Panc1 (cell line): ENCODE results near the gene BHLHE40. TPM values are rescaled to one million over a fixed set of nuclear protein-coding genes. Genes with fewer than 3 reads are reported as not detected.

Experiments used
- ATAC-seq: fragments of 200-7000 bp; cut with Tn5 transposase; 2 replicates; pipeline ENCODE4 v1.9.1; 2020; ENCODE audit warnings: mild to moderate bottlenecking, moderate library complexity
- BruUV-seq: library from RNA; stranded (reverse); fragments of 400-500 nt; replicated peaks from 2 replicates; lab custom pipeline; 2021; lab: Mats Ljungman, UMichigan
- CTCF ChIA-PET: fragments of 300-600 bp; sonication (Branson Sonifier 250); formaldehyde crosslinking; loops from one replicate; lab custom pipeline; 2022; ENCODE audit warnings: antibody characterized with exemption; lab: Charles Lee
- POLR2A ChIA-PET: fragments of 300-600 bp; sonication (Branson Sonifier 250); formaldehyde crosslinking; loops from one replicate; lab custom pipeline; 2022; ENCODE audit warnings: antibody characterized with exemption; lab: Charles Lee
- DNase-seq: peaks from one replicate; pipeline ENCODE4 v3.0.0-alpha.2; 2010; ENCODE audit warnings: low read depth, low spot score
- H3K27ac ChIP-seq: 2 replicates; pipeline ENCODE4 v1.5.1; 2011; ENCODE audit warnings: mild to moderate bottlenecking, low read length, inconsistent platforms
- H3K27me3 ChIP-seq: fragments of 200-500 bp; sonication (Bioruptor generic); 2 replicates; pipeline ENCODE4 v1.6.0; 2014; ENCODE audit warnings: low read length, inconsistent platforms; ENCODE audit not compliant: control insufficient read depth, insufficient read depth
- H3K36me3 ChIP-seq: fragments of 200-500 bp; sonication (Bioruptor generic); 2 replicates; pipeline ENCODE4 v1.5.1; 2014; ENCODE audit warnings: inconsistent platforms, mild to moderate bottlenecking, low read length, moderate library complexity; ENCODE audit not compliant: control insufficient read depth, insufficient read depth
- H3K4me1 ChIP-seq: 2 replicates; pipeline ENCODE4 v1.5.1; 2011; ENCODE audit warnings: inconsistent platforms, mild to moderate bottlenecking, low read length, moderate library complexity; ENCODE audit not compliant: control insufficient read depth, insufficient read depth
- H3K4me3 ChIP-seq, 2 experiments: 2 replicates each; pipeline ENCODE4 v1.5.1; 2011 to 2012; ENCODE audit warnings: low read depth in 2 of 2, low read length in 2 of 2, mild to moderate bottlenecking in 2 of 2, inconsistent platforms in 1 of 2, moderate library complexity in 1 of 2
- H3K9me3 ChIP-seq: fragments of 200-500 bp; sonication (Bioruptor generic); 2 replicates; pipeline ENCODE4 v1.5.1; 2014; ENCODE audit warnings: low read depth, mild to moderate bottlenecking, inconsistent platforms, low read length, moderate library complexity; ENCODE audit not compliant: control insufficient read depth, insufficient read depth
- POLR2AphosphoS5 ChIP-seq: IDR thresholded peaks from 2 replicates; pipeline ENCODE4 v1.6.1; 2012; ENCODE audit warnings: mild to moderate bottlenecking, low read depth, low read length, moderate library complexity
- SIN3A ChIP-seq: IDR thresholded peaks from 2 replicates; pipeline ENCODE4 v1.6.1; 2012; ENCODE audit warnings: low read depth, mild to moderate bottlenecking, low read length, moderate library complexity, borderline replicate concordance; ENCODE audit not compliant: insufficient read depth
- TCF7L2 ChIP-seq: IDR thresholded peaks from 2 replicates; pipeline ENCODE4 v1.6.1; 2011; ENCODE audit warnings: mild to moderate bottlenecking, low read depth, low read length, inconsistent platforms
- in situ Hi-C: cut with HindIII; loops from 2 replicates; pipeline ENCODE4 v1.10.0; 2016; ENCODE audit warnings: low sequenced_read_pairs, low pct_unique_long_range_greater_than_20kb
- intact Hi-C: fragments of 100-400 bp; cut with micrococcal nuclease; formaldehyde crosslinking; loops from one replicate; pipeline ENCODE4 v1.10.0; 2022; ENCODE audit not compliant: unreplicated experiment
- total RNA-seq: library from RNA; stranded (reverse); gene quantifications from one replicate; pipeline ENCODE4 v1.2.1, GENCODE V29; 2021; ENCODE audit not compliant: unreplicated experiment
- TF ChIP-seq, protein P1 (sequence below): fragments of 450-650 bp; IDR thresholded peaks from 2 replicates; pipeline ENCODE4 v1.5.1; 2017; ENCODE audit warnings: mild to moderate bottlenecking
- TF ChIP-seq, protein P2 (sequence below), 2 experiments: IDR thresholded peaks; 2 replicates each; pipeline ENCODE4 v1.6.1; 2011 to 2012; ENCODE audit warnings: low read depth in 2 of 2, control low read depth in 1 of 2, low read length in 1 of 2, mild to moderate bottlenecking in 1 of 2, moderate library complexity in 1 of 2; ENCODE audit not compliant: insufficient read depth in 1 of 2

BHLHE40 gene
- total RNA-seq, 1 experiment from 2014 or later: 78.4 TPM

DNA sequence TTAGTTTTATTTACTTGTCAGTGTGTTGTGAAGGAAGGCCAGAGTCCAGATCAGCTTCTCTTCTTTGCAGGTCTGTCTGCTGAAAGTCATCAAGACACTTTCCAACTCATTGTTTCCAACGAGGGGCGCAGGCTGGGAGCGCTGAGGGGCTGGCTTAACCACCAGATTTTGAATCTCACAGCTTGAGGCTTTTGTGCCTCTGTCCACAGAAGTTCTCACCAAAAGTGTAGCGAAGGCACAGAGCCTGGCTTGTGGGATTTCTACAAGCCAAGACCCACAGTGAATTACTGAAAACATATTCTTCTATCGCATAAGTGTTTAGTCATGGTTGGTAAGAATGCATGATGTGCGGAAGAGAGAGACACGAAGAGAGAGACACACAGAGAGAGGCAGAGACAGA, 35.2 kb downstream of the BHLHE40 start:
- ChIA-PET CTCF (no interaction called here), POLR2A (interaction anchor here (0.7 kb wide), 1 partner anchor 261 kb away, joined by 7 read pairs; no protein-coding TSS in a partner anchor)
- H3K4me1 ChIP-seq: peaks cover 30% of the 10 kb centered on the region
- ATAC-seq: no peak
- H3K36me3 ChIP-seq: no peaks in the 10 kb centered on the region
- H3K27me3 ChIP-seq: no peaks in the 10 kb centered on the region
- DNase-seq: no peak
- H3K4me3 ChIP-seq: no peak overlapping the region
- H3K27ac ChIP-seq: peak overlapping the region; percentile 42; the same call in 1 of the 2 replicates
- in situ Hi-C loops (no loop called here), intact Hi-C loops (no loop called here)
- no peaks in the 10 kb centered on the region for H3K9me3 ChIP-seq
- no TSS peak for BruUV-seq
- TF ChIP-seq SIN3A (no peak), TCF7L2 (no peak), POLR2AphosphoS5 (no peak)
- TF ChIP-seq, protein P1, sequence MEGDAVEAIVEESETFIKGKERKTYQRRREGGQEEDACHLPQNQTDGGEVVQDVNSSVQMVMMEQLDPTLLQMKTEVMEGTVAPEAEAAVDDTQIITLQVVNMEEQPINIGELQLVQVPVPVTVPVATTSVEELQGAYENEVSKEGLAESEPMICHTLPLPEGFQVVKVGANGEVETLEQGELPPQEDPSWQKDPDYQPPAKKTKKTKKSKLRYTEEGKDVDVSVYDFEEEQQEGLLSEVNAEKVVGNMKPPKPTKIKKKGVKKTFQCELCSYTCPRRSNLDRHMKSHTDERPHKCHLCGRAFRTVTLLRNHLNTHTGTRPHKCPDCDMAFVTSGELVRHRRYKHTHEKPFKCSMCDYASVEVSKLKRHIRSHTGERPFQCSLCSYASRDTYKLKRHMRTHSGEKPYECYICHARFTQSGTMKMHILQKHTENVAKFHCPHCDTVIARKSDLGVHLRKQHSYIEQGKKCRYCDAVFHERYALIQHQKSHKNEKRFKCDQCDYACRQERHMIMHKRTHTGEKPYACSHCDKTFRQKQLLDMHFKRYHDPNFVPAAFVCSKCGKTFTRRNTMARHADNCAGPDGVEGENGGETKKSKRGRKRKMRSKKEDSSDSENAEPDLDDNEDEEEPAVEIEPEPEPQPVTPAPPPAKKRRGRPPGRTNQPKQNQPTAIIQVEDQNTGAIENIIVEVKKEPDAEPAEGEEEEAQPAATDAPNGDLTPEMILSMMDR: no peak
- TF ChIP-seq, protein P2, sequence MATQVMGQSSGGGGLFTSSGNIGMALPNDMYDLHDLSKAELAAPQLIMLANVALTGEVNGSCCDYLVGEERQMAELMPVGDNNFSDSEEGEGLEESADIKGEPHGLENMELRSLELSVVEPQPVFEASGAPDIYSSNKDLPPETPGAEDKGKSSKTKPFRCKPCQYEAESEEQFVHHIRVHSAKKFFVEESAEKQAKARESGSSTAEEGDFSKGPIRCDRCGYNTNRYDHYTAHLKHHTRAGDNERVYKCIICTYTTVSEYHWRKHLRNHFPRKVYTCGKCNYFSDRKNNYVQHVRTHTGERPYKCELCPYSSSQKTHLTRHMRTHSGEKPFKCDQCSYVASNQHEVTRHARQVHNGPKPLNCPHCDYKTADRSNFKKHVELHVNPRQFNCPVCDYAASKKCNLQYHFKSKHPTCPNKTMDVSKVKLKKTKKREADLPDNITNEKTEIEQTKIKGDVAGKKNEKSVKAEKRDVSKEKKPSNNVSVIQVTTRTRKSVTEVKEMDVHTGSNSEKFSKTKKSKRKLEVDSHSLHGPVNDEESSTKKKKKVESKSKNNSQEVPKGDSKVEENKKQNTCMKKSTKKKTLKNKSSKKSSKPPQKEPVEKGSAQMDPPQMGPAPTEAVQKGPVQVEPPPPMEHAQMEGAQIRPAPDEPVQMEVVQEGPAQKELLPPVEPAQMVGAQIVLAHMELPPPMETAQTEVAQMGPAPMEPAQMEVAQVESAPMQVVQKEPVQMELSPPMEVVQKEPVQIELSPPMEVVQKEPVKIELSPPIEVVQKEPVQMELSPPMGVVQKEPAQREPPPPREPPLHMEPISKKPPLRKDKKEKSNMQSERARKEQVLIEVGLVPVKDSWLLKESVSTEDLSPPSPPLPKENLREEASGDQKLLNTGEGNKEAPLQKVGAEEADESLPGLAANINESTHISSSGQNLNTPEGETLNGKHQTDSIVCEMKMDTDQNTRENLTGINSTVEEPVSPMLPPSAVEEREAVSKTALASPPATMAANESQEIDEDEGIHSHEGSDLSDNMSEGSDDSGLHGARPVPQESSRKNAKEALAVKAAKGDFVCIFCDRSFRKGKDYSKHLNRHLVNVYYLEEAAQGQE (IDR thresholded peaks at IDR 0.05; ENCODE audit: insufficient read depth in 1 of 2, low read depth in 2 of 2, low read length in 1 of 2): no peak

DNA sequence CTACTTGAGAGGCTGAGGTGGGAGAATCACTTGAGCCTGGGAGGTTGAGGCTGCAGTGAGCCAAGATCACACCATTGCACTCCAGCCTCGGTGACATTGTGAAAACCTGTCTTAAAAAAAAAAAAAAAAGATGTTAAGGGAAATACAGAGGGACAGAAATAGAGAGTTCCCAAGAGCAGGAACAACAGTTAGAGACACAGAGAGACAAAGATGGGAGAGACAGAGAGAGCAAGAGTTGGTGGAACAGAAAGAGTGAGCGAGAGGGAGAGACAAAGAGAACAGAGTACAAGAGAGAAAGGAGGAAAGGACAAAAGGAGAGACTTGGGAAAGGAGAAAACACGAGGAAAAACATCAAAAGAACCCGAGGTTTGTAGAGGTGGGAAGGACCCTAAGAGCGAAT, 35.8 kb downstream of the BHLHE40 start:
- intact Hi-C loops (no loop called here), in situ Hi-C loops (no loop called here)
- no peaks in the 10 kb centered on the region for H3K36me3 ChIP-seq
- peak overlapping the region; percentile 45; the same call in 1 of the 2 replicates for H3K27ac ChIP-seq
- DNase-seq: no peak
- no peaks in the 10 kb centered on the region for H3K9me3 ChIP-seq
- no peak overlapping the region for H3K4me3 ChIP-seq
- BruUV-seq: no TSS peak
- peaks cover 33% of the 10 kb centered on the region for H3K4me1 ChIP-seq
- no peak for ATAC-seq
- TF ChIP-seq, protein P1: no peak
- no peak for TF ChIP-seq SIN3A
- TF ChIP-seq POLR2AphosphoS5: no peak
- TF ChIP-seq, protein P2 (IDR thresholded peaks at IDR 0.05; ENCODE audit: insufficient read depth in 1 of 2, low read depth in 2 of 2, low read length in 1 of 2): no peak
- TF ChIP-seq TCF7L2: no peak
- CTCF ChIA-PET: no interaction called here
- H3K27me3 ChIP-seq: no peaks in the 10 kb centered on the region
- POLR2A ChIA-PET: interaction anchor here (0.7 kb wide), 1 partner anchor 262 kb away, joined by 7 read pairs; no protein-coding TSS in a partner anchor
